GM23338 (cell line): ENCODE results near the gene PLXND1.

Experiments
- CREB1 ChIP-seq: fragments of 250-450 bp; sonication (Bioruptor Pico); IDR thresholded peaks from 2 replicates; pipeline ENCODE4 v1.5.0; 2020; ENCODE audit warnings: low read depth, mild to moderate bottlenecking, moderate library complexity
- EZH2 ChIP-seq: fragments of 200-600 bp; sonication (generic); IDR thresholded peaks from one replicate; pipeline ENCODE4 v1.8.0; 2017; ENCODE audit warnings: antibody characterized with exemption, mild to moderate bottlenecking, low read depth; ENCODE audit not compliant: unreplicated experiment
- EZH2phosphoT487 ChIP-seq: fragments of 200-600 bp; sonication (generic); IDR thresholded peaks from one replicate; pipeline ENCODE4 v1.8.1; 2018; ENCODE audit warnings: antibody characterized with exemption; ENCODE audit not compliant: unreplicated experiment
- NANOG ChIP-seq: IDR thresholded peaks from 2 replicates; pipeline ENCODE4 v1.6.1; 2016; ENCODE audit warnings: antibody characterized with exemption, borderline replicate concordance
- POLR2AphosphoS5 ChIP-seq: IDR thresholded peaks from 2 replicates; pipeline ENCODE4 v1.6.1; 2016; ENCODE audit warnings: antibody characterized with exemption, low read depth
- TF ChIP-seq, protein P1 (sequence below), 2 experiments: fragments of 200-600 bp in 1 of 2; sonication (generic) in 1 of 2; conservative IDR thresholded peaks; 2 replicates each; pipeline versions ENCODE4 v1.5.1 to v1.6.1; 2016 to 2017; ENCODE audit warnings: antibody characterized with exemption in 2 of 2, low read depth in 2 of 2, mild to moderate bottlenecking in 2 of 2, moderate library complexity in 1 of 2

GRCh38 chr3:129532261-129532660 lies 74.2 kb downstream of the PLXND1 start:
- no peak for TF ChIP-seq POLR2AphosphoS5
- no peak for TF ChIP-seq EZH2
- TF ChIP-seq EZH2phosphoT487, result no peak
- TF ChIP-seq, protein P1, sequence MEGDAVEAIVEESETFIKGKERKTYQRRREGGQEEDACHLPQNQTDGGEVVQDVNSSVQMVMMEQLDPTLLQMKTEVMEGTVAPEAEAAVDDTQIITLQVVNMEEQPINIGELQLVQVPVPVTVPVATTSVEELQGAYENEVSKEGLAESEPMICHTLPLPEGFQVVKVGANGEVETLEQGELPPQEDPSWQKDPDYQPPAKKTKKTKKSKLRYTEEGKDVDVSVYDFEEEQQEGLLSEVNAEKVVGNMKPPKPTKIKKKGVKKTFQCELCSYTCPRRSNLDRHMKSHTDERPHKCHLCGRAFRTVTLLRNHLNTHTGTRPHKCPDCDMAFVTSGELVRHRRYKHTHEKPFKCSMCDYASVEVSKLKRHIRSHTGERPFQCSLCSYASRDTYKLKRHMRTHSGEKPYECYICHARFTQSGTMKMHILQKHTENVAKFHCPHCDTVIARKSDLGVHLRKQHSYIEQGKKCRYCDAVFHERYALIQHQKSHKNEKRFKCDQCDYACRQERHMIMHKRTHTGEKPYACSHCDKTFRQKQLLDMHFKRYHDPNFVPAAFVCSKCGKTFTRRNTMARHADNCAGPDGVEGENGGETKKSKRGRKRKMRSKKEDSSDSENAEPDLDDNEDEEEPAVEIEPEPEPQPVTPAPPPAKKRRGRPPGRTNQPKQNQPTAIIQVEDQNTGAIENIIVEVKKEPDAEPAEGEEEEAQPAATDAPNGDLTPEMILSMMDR (conservative IDR thresholded peaks at IDR 0.05; ENCODE audit: low read depth in 2 of 2), result no peak
- TF ChIP-seq CREB1 (CRISPR knock-in tag), result no peak
- no peak for TF ChIP-seq NANOG
